GM18909 (cell line): ENCODE data around the gene USP10.
"Not testable (repeated sequence)": the region's sequence is repeated elsewhere in the genome, so short reads cannot be mapped to it uniquely, and the experiment has no call there.

Experiments
- ATAC-seq: cut with Tn5 transposase; IDR thresholded peaks from one replicate; pipeline ENCODE4 v1.9.1; 2021; ENCODE audit warnings: mild to moderate bottlenecking; ENCODE audit not compliant: unreplicated experiment, poor library complexity

The USP10 gene

DNA sequence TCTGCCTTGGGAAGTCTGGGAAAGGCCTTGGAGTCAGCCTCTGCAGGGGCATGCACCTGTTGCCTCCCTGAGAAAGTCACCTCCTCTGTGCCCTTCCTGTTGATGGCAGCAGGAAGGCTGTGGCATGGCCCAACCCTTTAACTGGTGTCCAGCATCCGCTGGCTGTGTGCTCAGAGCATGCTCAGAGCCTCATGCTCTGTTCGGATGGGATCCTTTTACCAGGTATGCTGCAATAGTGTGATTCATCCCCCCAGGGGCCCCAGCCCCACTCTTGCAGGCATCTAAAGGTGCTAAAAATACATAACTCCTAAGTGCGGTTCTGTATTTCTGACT, 26.6 kb upstream of the USP10 start:
- ATAC-seq, result no peak

DNA sequence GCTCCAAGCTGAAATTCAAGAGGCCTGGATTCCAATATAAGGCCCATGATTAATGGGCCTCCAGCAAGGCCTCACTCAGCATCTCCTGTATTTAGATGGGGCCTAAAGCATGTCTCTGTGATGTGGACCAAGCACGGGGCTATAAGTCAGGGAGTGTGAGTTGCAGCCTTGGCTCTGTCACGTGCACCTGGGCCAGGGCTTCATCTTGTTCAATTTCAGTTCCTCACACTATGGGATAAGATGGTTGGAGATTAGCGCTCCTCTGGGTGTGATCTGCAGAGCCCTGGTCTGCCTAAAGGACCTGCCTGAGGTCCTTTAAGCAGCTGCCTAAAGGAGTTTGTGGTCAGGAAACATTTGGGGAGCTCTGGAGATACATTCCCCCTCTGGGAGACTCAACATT, 26.2 kb upstream of the USP10 start:
- no peak for ATAC-seq

DNA sequence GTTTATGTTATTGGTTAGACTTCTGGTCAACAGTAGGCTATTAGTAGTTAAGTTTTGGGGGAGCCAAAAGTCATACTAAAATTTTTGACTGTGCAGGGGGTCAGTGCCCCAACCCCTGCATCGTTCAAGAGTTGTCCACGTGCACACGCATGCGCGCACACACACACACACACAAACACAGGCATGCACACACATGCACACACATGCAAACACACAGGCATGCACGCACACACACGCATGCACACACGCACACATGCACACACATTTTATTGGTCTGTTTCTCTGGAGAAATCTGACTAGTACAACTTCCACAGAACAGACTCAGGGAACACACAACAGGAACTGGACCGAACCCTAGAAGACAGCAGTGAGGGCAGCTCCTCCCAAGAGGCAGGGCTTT, 24.4 kb upstream of the USP10 start:
- no peak for ATAC-seq

- no peak for ATAC-seq
Measured at GRCh38 chr16:84675884-84676283, 23.9 kb upstream of the USP10 start.

GRCh38 chr16:84677017-84677803, 22.6 kb upstream of the USP10 start:
- no peak for ATAC-seq

- no peak for ATAC-seq
Measured at GRCh38 chr16:84677849-84678248, 22.0 kb upstream of the USP10 start.

- ATAC-seq, result no peak
Measured at GRCh38 chr16:84678541-84678940, 21.3 kb upstream of the USP10 start.

GRCh38 chr16:84680165-84680842, 19.5 kb upstream of the USP10 start:
- ATAC-seq, result no peak

DNA sequence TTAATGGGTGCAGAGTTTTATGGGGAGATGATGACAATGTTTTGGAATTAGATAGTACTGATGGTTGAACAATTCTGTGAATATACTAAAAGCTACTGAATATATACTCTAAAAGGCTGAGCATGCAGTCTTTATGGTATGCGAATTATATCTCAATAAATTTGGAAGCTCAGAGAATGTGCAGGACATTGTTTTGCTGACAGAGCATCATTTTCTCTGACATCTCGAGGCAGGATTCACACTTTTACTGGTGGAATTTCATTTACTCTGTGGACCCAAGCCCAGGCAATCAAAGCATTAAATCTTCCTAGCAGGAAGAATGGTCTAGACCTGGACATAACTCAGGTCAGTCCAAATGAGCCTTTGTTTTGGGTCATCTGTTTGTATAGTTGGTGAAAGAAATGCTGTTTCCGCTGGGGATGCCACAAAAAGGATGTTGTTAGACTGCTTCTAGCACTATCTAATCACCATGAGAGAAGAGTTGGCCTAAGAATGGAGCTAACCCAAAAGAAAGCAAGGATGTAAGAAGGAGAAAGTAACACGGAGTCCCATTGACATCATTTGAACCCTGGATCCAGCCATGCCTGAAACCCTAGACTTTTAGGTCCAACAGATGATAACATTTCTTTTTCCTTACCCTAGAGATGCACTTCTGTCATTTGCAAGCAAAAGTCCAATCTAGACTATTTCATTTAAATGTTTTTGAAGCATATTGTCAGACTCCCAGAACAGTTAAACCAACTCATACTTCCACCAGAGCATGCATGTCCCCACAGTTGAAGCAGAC, 18.8 kb upstream of the USP10 start:
- ATAC-seq, result no peak

- no peak for ATAC-seq
Measured at GRCh38 chr16:84683691-84684591, 15.9 kb upstream of the USP10 start.

GRCh38 chr16:84684592-84684965, 15.2 kb upstream of the USP10 start:
- no peak for ATAC-seq

GRCh38 chr16:84685210-84685609, 14.6 kb upstream of the USP10 start:
- no peak for ATAC-seq

DNA sequence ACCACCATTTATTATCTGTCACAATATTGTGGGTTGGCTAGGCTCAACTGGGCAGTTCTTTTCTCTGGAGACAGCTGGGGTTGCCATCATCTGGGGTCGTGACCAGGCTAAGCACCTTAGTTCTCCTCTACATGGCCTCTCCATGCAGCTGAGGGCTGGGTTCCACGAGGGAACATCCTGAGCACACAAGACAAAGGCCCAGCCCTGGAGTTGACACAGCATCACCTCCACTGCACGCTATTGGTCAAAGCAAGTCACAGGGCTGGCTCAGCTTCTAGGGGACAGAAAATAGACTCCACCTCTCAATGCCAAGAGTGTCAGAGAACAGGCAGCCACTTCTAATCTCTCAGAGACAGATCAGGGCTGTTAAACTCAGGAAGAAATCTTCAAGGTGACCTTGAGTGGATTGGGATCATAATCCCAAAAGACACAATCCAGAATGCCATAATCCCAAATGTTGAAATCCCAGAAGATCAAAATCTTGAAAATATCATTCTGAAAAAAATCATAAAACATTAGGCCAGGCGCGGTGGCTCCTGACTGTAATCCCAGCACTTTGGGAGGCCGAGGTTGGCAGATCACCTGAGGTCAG, 13.0 kb upstream of the USP10 start:
- no peak for ATAC-seq

- ATAC-seq, result peak; percentile 63
Measured at GRCh38 chr16:84687715-84688114, 12.1 kb upstream of the USP10 start.

DNA sequence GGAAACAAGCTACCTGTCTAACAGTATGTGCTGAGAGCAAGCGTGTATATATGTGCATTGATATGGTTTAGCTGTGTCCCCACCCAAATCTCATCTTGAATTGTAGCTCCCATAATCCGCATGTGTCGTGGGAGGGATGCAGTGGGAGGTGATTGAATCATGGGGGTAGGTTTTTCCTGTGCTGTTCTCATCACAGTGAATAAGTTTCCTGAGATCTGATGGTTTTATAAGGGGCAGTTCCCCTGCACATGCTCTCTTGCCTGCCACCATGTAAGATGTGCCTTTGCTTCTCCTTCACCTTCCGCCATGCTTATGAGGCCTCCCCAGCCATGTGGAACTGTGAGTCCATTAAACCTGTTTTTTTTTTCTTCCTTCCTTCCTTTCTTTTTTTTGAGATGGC, 11.6 kb upstream of the USP10 start:
- ATAC-seq, result not testable (repeated sequence)

GRCh38 chr16:84689111-84689510, 10.7 kb upstream of the USP10 start:
- ATAC-seq, result no peak

- ATAC-seq, result no peak
Measured at GRCh38 chr16:84690088-84690819, 9.5 kb upstream of the USP10 start.

DNA sequence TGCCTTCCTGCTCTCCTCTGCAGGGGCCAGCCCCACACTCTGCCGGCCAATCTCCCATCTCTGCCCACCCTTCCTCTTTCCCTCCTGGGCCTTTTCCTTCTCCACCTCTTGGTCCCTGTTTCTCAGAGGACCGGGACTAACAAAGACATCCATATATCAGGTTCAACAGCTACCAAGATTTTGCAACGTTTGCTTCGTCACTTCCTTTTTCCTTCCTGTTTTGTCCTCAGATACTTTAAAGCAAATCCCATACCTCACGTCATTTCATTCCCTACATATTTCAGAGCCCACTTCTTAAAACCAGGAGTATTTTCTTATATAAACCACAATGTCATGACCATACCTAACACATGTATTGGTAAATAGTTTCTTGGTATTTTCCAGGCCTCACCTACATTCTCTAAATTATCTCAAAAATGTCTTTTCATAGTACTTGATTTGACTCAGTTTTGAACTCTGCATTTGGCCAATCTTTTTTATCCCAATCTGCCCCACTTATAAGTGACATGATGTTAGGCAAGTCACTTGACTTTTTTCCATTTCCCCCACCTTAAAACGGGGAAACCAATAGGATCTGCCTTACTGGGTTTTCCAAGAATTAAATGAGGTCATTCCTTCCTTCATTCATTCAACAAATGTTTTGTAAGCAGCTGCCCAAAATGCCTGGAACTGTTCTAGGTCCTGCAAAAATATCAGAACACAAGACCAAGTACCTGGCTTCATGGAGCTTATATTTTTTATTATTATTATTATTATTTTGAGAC, 7.2 kb upstream of the USP10 start:
- no peak for ATAC-seq

GRCh38 chr16:84693869-84694268, 5.9 kb upstream of the USP10 start:
- ATAC-seq, result not testable (repeated sequence)
